Mesenchymal stem cell (in vitro differentiated cells and primary cell): Measurements from ENCODE around the gene PARP2. TPM values are rescaled to one million over a fixed set of nuclear protein-coding genes. Genes with fewer than 3 reads are reported as not detected.
A peak's percentile ranks its signal among the peaks of the same experiment; 100 is the strongest.

ENCODE experiments used
- DNase-seq: peaks from one replicate; pipeline ENCODE4 v3.0.0-alpha.2; 2013
- H2AFZ ChIP-seq: one replicate; pipeline ENCODE4 v1.6.1; 2013; ENCODE audit warnings: low read depth, mild to moderate bottlenecking, control low read depth, inconsistent platforms, low read length, moderate library complexity
- H2AK5ac ChIP-seq: 2 replicates; pipeline ENCODE4 v1.6.1; 2013; ENCODE audit warnings: low read length, moderate library complexity, mild to moderate bottlenecking, inconsistent platforms; ENCODE audit not compliant: severe bottlenecking
- H2BK120ac ChIP-seq: one replicate; pipeline ENCODE4 v1.6.1; 2013; ENCODE audit warnings: low read depth, mild to moderate bottlenecking, inconsistent platforms, low read length, moderate library complexity
- H2BK12ac ChIP-seq, 2 experiments: one replicate each; pipeline ENCODE4 v1.6.1; 2013; ENCODE audit warnings: inconsistent platforms in 2 of 2, low read length in 2 of 2, mild to moderate bottlenecking in 2 of 2, moderate library complexity in 2 of 2, control low read depth in 1 of 2
- H2BK15ac ChIP-seq: one replicate; pipeline ENCODE4 v1.6.1; 2013; ENCODE audit warnings: mild to moderate bottlenecking, low read depth, inconsistent platforms; ENCODE audit not compliant: poor library complexity, severe bottlenecking
- H2BK5ac ChIP-seq: 2 replicates; pipeline ENCODE4 v1.6.1; 2013; ENCODE audit warnings: low read depth, mild to moderate bottlenecking, low read length, control low read depth, inconsistent platforms; ENCODE audit not compliant: poor library complexity, severe bottlenecking
- H3K14ac ChIP-seq, 2 experiments: one replicate each; pipeline ENCODE4 v1.6.1; 2013; ENCODE audit warnings: inconsistent platforms in 2 of 2, low read length in 2 of 2, control low read depth in 1 of 2, mild to moderate bottlenecking in 1 of 2, moderate library complexity in 1 of 2
- H3K18ac ChIP-seq, 2 experiments: one replicate each; pipeline ENCODE4 v1.6.1; 2013; ENCODE audit warnings: inconsistent platforms in 2 of 2, low read length in 2 of 2, control low read depth in 1 of 2, low read depth in 1 of 2, mild to moderate bottlenecking in 1 of 2
- H3K23ac ChIP-seq, 2 experiments: one replicate each; pipeline ENCODE4 v1.6.1; 2013; ENCODE audit warnings: inconsistent platforms in 2 of 2, low read length in 2 of 2, mild to moderate bottlenecking in 2 of 2, moderate library complexity in 2 of 2, control low read depth in 1 of 2
- H3K27ac ChIP-seq: 2 replicates; pipeline ENCODE4 v1.5.1; 2013; ENCODE audit warnings: mild to moderate bottlenecking, moderate library complexity, low read length, control low read depth, inconsistent platforms; ENCODE audit not compliant: poor library complexity, severe bottlenecking
- H3K27me3 ChIP-seq, 2 experiments: 2 replicates each; pipeline versions ENCODE4 v1.6.1 to v1.7.0; 2013; ENCODE audit warnings: low read length in 2 of 2, mild to moderate bottlenecking in 2 of 2, moderate library complexity in 2 of 2, control low read depth in 1 of 2, inconsistent platforms in 1 of 2; ENCODE audit not compliant: control insufficient read depth in 1 of 2, insufficient read depth in 1 of 2
- H3K36me3 ChIP-seq, 2 experiments: 2 replicates each; pipeline versions ENCODE4 v1.6.1 to v1.7.0; 2013; ENCODE audit warnings: low read length in 2 of 2, control low read depth in 1 of 2, inconsistent platforms in 1 of 2, low read depth in 1 of 2, mild to moderate bottlenecking in 1 of 2; ENCODE audit not compliant: insufficient read depth in 2 of 2, control insufficient read depth in 1 of 2
- H3K4ac ChIP-seq, 2 experiments: one replicate each; pipeline ENCODE4 v1.6.1; 2013; ENCODE audit warnings: inconsistent platforms in 2 of 2, low read length in 2 of 2, mild to moderate bottlenecking in 2 of 2, moderate library complexity in 2 of 2, control low read depth in 1 of 2, low read depth in 1 of 2
- H3K4me1 ChIP-seq: 2 replicates; pipeline ENCODE4 v1.6.1; 2013; ENCODE audit warnings: low read depth, low read length, control low read depth; ENCODE audit not compliant: control insufficient read depth, insufficient read depth
- H3K4me2 ChIP-seq: 2 replicates; pipeline ENCODE4 v1.6.1; 2013; ENCODE audit warnings: low read length, mild to moderate bottlenecking, inconsistent platforms; ENCODE audit not compliant: poor library complexity, severe bottlenecking
- H3K4me3 ChIP-seq, 2 experiments: 2 replicates each; pipeline versions ENCODE4 v1.5.1 to v1.7.0; 2013; ENCODE audit warnings: low read length in 2 of 2, mild to moderate bottlenecking in 2 of 2, control low read depth in 1 of 2, low read depth in 1 of 2; ENCODE audit not compliant: insufficient read depth in 1 of 2
- H3K79me1 ChIP-seq: replicated peaks from 2 replicates; pipeline ENCODE4 v1.6.1; 2013; ENCODE audit warnings: mild to moderate bottlenecking, control low read depth, low read length, inconsistent platforms; ENCODE audit not compliant: poor library complexity, severe bottlenecking
- H3K9ac ChIP-seq: 2 replicates; pipeline ENCODE4 v1.7.0; 2013; ENCODE audit warnings: mild to moderate bottlenecking, low read length, moderate library complexity
- H3K9me3 ChIP-seq: 2 replicates; pipeline ENCODE4 v1.7.0; 2013; ENCODE audit warnings: mild to moderate bottlenecking, low read length; ENCODE audit not compliant: control insufficient read depth
- H4K8ac ChIP-seq: one replicate; pipeline ENCODE4 v1.6.1; 2013; ENCODE audit warnings: inconsistent platforms, mild to moderate bottlenecking, low read length, moderate library complexity
- H4K91ac ChIP-seq: one replicate; pipeline ENCODE4 v1.6.1; 2013; ENCODE audit warnings: mild to moderate bottlenecking, low read length, inconsistent platforms
- WGBS: methylation state at CpG from one replicate; pipeline ENCODE4 v1.1.7; 2013; ENCODE audit warnings: mixed read lengths; 5-methylcytosine and 5-hydroxymethylcytosine counted together
- polyA plus RNA-seq, 2 experiments: library from polyadenylated mRNA; stranded (reverse); fragments of 200-250 nt; gene quantifications; one replicate each; pipeline ENCODE4 v1.2.3, GENCODE V29; 2013

Gene PARP2, protein sequence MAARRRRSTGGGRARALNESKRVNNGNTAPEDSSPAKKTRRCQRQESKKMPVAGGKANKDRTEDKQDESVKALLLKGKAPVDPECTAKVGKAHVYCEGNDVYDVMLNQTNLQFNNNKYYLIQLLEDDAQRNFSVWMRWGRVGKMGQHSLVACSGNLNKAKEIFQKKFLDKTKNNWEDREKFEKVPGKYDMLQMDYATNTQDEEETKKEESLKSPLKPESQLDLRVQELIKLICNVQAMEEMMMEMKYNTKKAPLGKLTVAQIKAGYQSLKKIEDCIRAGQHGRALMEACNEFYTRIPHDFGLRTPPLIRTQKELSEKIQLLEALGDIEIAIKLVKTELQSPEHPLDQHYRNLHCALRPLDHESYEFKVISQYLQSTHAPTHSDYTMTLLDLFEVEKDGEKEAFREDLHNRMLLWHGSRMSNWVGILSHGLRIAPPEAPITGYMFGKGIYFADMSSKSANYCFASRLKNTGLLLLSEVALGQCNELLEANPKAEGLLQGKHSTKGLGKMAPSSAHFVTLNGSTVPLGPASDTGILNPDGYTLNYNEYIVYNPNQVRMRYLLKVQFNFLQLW
- polyA plus RNA-seq (2013, experiment 1 of 2) = 12.1 TPM
- polyA plus RNA-seq (2013, experiment 2 of 2) = 12.4 TPM

DNA sequence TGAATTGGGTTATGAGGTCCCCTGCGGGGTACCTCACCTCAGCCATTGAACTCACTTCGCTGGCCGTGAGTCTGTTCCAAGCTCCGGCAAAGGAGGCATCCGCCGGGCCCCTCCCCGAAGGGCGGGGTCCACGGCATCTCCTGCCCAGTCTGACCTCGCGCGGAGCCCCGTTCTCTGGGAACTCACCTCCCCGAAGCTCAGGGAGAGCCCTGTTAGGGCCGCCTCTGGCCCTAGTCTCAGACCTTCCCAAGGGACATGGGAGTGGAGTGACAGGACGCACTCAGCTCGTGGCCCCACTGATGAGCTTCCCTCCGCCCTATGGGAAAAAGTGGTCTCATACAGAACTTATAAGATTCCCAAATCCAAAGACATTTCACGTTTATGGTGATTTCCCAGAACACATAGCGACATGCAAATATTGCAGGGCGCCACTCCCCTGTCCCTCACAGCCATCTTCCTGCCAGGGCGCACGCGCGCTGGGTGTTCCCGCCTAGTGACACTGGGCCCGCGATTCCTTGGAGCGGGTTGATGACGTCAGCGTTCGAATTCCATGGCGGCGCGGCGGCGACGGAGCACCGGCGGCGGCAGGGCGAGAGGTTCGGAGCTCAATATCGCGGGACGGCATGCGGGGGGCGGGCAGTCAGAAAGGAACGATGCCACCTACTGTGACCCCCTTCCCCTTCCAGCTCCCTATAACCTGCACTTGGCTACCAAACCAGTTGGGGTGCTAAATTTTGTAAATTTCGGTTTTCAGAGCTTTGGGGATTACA lies at the start of gene PARP2:
PARP2 (plus strand) TSS at position 544 of the 770 bp plus-strand sequence; CDS start at position 551, 7 bp downstream.
- Histone ChIP-seq H4K91ac (no peak within 1 kb of the TSS), H2AK5ac (no peak within 1 kb of the TSS), H3K36me3 (peaks cover 3 to 27% of the 10 kb centered on the region in 2 experiments), H2BK5ac (no peak within 1 kb of the TSS), H3K27me3 (no peaks in the 10 kb centered on the region), H3K27ac (peak within 1 kb of the TSS; percentile 92), H2BK15ac (no peak within 1 kb of the TSS), H3K79me1 (peaks cover 8% of the 10 kb centered on the region), H3K14ac (no peak within 1 kb of the TSS), H4K8ac (peak within 1 kb of the TSS; percentile 35), H3K23ac (no peak within 1 kb of the TSS), H3K9ac (peak within 1 kb of the TSS; percentile 98), H3K4me2 (peak within 1 kb of the TSS; percentile 63), H2BK12ac (no peak within 1 kb of the TSS), H3K4me3 (peak within 1 kb of the TSS; percentile 70 to 94), H3K18ac (peak within 1 kb of the TSS; percentile 40 to 45), H3K4me1 (no peaks in the 10 kb centered on the region), H3K4ac (no peak within 1 kb of the TSS), H2AFZ (no peak within 1 kb of the TSS), H2BK120ac (no peak within 1 kb of the TSS), H3K9me3 (no peaks in the 10 kb centered on the region)
- under 1% methylated on average over 41 of the region's 50 CpGs for WGBS
- peak; percentile 100 for DNase-seq

DNA sequence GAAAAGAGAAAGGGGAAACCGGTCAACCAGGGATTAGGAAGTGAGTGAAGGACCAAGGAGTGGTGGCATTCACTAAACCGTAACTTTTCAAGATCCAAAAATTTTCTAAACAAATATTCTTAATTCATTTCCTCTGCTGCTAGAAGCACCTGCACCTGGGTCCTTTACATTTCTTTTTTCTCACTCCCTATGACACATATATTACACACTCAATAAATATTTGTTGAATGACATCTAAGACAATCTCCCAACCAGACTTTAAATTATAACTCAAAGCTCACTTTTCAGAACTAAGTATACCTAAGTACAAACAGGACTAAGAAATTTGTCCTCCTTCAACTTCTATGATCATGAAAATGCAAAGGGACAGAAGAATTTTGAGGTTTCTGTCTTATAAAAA lies 48.8 kb upstream of the PARP2 start:
- no peak for DNase-seq
- no peak overlapping the region for H4K91ac ChIP-seq
- H3K4me2 ChIP-seq = no peak overlapping the region
- H2BK12ac ChIP-seq = no peak overlapping the region
- H2BK5ac ChIP-seq = no peak overlapping the region
- H3K36me3 ChIP-seq = peaks cover 22 to 93% of the 10 kb centered on the region in 2 experiments
- H2BK120ac ChIP-seq = no peak overlapping the region
- H3K4ac ChIP-seq = no peak overlapping the region
- no peak overlapping the region for H3K4me3 ChIP-seq
- H4K8ac ChIP-seq = no peak overlapping the region
- WGBS = 96% methylated on average over 2 of the region's 2 CpGs
- no peak overlapping the region for H3K9ac ChIP-seq
- no peaks in the 10 kb centered on the region for H3K9me3 ChIP-seq
- H3K23ac ChIP-seq = no peak overlapping the region
- H3K79me1 ChIP-seq = peaks cover 4% of the 10 kb centered on the region
- peaks cover 2% of the 10 kb centered on the region for H3K4me1 ChIP-seq
- H3K14ac ChIP-seq = no peak overlapping the region
- H2AK5ac ChIP-seq = no peak overlapping the region
- no peak overlapping the region for H2AFZ ChIP-seq
- no peak overlapping the region for H3K18ac ChIP-seq
- H3K27ac ChIP-seq = no peak overlapping the region
- no peak overlapping the region for H2BK15ac ChIP-seq
- no peaks in the 10 kb centered on the region for H3K27me3 ChIP-seq

DNA sequence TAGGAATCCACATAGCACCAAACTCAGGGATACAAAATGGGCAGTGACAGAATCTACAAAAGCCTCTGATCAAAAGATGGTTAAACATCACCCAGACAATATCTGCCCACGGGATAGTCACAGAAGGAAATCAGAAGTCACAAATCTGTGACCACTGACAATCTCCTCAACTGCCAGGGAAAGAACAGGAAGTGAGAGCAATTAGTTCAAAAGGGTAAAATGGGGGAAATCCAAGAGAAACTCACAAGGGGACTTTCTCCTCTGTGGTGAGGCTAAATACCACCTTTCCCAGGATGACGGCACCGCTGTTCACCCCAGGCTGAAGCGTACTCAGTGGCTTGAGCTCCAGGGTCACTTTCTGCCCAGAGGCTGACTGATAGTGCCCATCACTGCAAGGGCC lies 48.4 kb upstream of the PARP2 start:
- H4K91ac ChIP-seq = no peak overlapping the region
- peaks cover 4% of the 10 kb centered on the region for H3K79me1 ChIP-seq
- 95% methylated on average over 4 of the region's 4 CpGs for WGBS
- H3K9me3 ChIP-seq = no peaks in the 10 kb centered on the region
- H2BK5ac ChIP-seq = no peak overlapping the region
- no peak overlapping the region for H2AK5ac ChIP-seq
- H3K14ac ChIP-seq = no peak overlapping the region
- peaks cover 2% of the 10 kb centered on the region for H3K4me1 ChIP-seq
- H3K23ac ChIP-seq = no peak overlapping the region
- H4K8ac ChIP-seq = no peak overlapping the region
- no peak overlapping the region for H3K27ac ChIP-seq
- DNase-seq = no peak
- no peak overlapping the region for H3K4ac ChIP-seq
- no peak overlapping the region for H3K18ac ChIP-seq
- H3K27me3 ChIP-seq = no peaks in the 10 kb centered on the region
- H3K9ac ChIP-seq = no peak overlapping the region
- H2AFZ ChIP-seq = no peak overlapping the region
- H2BK12ac ChIP-seq = no peak overlapping the region
- peaks cover 24 to 91% of the 10 kb centered on the region in 2 experiments for H3K36me3 ChIP-seq
- no peak overlapping the region for H3K4me2 ChIP-seq
- no peak overlapping the region for H2BK15ac ChIP-seq
- no peak overlapping the region for H2BK120ac ChIP-seq
- no peak overlapping the region for H3K4me3 ChIP-seq
